GM19043 (cell line): Measurements from ENCODE around the gene NOL9.

Experiments
- ATAC-seq: cut with Tn5 transposase; IDR thresholded peaks from one replicate; pipeline ENCODE4 v1.9.1; 2021; ENCODE audit warnings: low read depth; ENCODE audit not compliant: unreplicated experiment

Gene NOL9

DNA sequence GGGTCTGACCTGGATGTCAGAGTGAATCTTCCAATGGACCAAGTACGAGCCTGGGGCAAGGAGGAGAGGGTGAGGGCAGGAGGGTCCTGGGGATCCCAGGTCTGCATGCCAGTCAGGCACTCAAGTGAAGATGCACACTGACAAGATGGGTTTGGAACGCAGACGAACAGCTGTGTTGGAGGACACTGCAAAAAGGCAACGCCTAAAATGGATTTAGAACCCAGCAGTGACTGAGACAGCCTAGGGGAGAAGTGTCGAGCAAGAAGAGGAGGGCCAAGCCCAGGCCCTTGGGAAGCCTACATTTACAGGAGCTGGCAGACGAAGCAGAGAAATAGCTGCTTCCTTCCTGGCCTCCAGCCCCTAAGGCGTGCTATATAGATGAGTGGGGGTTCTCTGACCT lies 25.8 kb downstream of the NOL9 start:
- no peak for ATAC-seq

DNA sequence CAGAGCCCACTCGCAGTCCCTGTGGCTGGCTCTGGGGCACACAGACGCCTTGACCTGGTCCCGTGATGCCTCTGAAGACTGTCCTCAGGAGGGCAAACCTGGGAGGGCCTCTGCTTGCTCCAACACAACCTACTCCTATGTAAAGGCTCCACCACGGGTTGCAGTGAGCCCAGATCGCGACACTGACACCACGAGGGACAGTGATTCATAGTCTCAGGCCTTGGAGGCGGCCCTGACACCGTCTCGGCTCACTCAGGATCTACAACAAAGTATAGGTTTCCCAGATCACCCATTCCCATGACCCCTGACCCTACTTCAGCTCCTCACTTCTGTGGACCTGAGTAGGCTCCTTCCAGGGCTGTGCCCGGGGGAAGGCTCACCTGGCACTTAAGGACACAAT lies 28.0 kb downstream of the NOL9 start:
- no peak for ATAC-seq

DNA sequence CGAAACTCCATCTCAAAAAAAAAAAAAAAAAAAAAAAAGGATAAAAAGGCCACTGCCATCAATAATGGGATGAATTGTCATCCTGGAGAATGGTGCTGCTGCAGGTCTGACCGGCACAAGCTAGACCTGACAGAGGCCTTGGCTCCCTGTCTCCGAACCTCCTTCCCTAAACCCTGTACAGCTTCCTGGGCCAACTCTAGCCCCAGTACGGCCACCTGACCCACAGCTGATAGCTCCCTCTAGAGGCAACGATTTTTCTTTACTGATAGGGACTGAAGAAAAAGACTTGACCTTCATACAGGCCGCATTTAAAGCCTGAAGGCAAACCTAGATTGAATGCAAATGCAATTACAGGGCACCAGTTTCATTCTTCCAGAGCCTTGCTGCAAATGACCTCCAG lies 30.7 kb downstream of the NOL9 start:
- ATAC-seq: no peak

DNA sequence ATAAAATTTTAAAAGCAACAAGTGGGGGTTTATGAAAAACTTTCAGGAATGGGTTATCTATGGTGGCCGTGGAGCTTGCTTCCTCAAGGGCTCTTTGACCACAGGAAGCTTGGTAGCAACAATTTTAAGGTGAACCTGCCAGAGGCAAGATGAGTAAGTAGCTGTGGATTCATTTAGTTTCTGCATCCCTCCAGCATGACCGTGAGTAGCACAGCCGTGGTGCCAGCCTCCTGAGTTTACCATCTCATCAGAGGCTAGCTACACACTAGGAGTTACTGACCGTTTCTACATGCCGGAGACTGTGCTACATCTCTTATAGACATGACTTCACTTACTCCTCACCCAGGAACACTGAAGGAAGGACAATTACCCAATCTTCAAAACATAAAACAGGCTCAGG lies 32.8 kb downstream of the NOL9 start:
- ATAC-seq: no peak

DNA sequence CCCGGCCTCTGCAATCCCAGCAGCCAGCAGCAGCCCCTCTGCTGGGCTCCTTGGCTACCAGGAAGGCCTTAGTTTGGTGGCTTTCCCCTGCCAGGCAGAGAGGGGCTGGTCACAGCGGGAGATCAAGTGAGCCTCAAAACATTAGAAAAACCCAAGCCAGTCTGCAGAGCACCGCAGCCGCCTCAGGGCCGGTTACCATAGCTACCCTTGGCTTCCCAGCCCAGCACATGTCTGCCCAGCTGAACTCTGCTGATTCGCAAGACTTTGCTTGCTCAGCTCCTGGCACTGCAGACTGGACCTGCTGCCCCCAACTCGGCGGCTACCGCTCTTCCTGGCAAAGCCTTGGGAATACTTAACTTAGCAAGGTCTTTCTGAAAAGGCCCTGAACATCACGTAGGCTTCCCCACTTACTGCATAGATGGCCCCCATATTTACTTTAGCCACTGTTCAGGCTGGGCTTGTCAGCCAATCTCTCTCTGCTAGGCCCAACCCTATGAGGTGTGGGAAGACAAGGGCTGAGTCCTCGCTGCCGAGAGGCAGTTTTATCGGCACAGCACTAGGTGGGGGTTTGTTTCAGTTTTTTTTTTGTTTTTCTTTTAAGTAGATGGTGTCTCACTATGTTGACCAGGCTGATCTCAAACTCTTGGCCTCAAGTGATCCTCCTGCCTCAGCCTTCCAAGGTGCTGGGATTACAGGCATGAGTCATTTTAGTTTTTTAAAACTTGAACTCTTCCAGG lies 34.2 kb downstream of the NOL9 start:
- no peak for ATAC-seq

DNA sequence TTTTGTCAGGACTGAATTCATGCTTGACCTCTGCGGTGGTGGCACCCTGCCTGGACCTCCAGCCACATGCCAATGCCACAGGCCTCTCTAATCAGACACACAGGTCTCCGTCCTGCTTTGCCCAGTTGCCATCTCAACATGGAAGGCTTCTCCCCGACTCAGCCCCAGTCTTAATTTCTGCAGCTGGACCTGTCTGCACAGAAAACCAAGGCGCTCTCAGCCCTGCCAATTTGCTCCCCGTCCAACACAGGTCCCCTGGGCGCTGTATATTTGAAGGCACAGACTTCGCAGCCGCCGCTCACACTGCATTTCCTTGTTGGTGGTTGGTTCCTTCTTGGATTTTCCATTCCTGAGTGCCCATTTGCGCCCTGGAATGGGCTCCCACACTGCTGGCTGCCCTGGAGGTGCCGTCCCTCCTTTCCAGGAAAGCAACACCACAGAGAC lies 34.8 kb downstream of the NOL9 start:
- no peak for ATAC-seq

DNA sequence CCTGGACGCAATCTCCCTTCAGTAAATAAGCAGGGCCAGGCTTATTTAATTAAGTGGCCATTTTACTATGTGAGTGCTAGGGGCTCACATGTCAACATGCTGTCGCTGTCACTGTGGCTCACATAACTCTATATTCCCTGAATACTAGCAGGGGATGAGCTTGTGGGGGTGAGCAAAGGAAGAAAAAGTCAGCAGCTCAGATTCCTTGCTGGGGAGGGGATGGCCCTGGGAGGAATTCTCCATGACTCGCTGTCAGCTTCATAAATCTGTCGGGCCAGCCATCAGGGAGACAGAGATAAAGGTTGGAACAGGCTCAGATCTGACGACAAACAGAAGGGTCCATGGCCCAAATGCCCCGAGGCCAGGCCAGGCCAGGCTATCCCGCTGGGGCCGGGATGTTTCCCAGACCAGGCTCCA lies 36.9 kb downstream of the NOL9 start:
- ATAC-seq: no peak

DNA sequence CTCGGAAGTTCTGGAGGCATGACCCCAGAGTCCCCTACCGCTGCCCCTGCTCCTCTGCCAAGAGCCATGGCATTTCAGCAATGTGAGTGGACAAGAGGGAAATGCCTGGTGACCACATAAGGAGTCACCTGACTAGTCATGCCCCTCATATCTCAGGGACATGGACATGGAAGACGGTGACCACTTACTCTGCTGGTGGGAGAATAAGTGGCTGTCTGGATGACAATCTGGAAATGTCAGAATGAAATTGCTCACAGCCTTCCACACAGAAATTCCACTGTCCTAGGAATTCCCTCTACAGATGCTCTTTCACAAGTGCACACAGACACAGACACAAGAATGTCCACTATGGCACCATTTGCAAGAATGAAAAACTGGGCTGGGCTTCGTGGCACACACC lies 38.5 kb downstream of the NOL9 start:
- no peak for ATAC-seq

DNA sequence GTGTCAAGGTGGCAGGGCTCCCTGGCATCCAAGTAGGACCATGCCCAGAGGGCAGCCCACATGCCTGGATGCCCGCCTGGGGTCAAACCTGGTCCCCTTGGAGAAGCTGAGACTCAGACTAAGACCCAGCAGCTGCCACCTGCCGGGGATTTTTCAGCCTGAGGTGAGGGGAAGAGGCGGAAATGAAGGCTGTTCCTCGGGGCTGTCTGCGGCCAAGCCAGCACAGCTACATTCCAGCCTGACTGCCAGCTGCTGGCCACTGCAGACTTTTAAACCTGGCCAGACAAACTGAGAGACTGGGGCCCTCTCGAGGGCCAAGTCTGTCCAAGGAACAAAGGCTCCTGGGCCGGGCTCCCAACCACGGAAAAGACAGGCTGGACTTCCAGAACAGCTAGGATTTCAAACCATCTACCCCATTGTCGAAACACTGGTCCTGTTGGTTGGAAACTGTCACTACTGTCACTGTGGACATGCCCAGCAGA lies 41.0 kb downstream of the NOL9 start:
- ATAC-seq: no peak

DNA sequence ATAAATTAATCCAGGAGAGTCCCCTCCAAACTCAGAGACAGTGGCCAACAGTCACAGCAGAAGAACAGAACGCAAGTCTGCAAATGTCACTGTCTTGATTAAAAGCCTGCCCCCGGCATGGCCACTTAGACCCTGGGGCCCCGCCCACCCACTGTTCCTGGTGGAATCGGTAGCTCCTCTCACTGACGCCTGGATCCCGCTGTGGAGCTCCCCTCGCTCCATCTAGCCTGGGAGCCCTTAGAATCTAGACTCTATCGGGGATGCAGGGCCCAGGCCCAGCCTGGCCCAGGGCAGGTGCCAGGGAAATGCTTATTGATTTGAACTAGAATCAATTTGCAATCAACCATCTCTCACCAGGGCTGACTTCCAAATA lies 41.4 kb downstream of the NOL9 start:
- ATAC-seq: no peak

DNA sequence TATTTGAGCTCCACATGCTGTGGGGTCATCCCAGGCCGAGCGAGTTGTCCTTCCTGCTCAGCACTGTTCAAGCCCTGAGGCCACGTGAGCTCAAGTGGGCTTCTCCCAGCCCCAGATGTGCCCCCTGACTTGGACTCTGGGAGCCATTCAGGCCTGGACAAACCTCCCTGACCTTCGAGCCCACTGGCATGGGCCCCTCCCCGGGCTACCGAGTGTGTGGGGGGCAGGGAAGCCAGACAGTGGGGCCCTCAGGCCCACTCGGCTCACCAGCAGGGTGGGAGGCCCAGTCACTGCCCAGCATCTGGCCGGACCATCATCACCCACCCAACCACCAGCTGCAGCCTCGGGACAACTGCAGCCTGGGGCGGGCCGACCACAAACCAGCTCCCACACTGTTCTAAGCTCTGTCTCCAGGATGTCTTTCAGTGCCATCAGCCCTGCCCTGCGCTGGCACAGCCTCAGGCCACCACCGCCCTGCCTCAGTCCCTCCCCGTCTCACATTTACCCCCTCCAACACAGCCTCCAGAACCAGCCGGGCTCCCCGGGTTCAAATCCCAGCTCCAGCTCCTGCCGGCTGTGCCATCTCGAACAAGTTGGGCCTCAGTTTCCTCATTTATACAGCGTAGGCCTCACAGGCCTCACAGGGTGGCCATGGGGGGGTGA lies 41.9 kb downstream of the NOL9 start:
- ATAC-seq: no peak

DNA sequence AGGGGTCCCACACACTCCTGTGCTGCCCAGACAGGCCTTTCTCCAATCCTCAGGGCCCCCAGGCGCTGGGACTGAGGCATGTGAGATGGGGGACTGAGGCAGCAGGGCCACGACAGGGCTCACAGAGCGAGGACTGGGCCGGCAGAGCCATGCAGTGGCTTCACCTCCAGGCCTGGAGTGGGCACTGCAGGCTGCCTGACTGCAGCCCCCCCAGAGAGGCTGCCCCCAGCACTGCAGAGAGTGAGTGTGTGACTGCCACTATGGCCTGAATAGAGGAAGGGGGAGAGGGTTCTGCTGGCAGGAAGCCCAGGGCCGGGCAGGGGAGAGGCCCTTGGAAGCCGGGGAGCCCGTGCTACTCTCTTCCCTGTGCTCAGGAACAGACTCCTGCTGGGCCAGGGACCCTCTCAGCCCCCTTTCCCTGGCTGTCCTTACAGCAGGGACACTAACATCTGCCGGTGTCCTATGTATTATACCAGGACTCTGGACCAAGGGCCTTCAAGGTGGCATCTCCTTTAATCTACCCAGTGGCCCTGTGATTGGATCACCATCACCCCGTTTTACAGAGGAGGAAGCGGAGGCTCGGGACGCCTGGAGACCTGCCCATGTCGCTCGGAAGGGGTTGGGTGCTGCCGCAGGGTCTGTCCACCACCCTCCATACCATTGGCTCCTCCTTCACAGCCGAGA lies 42.6 kb downstream of the NOL9 start:
- no peak for ATAC-seq

DNA sequence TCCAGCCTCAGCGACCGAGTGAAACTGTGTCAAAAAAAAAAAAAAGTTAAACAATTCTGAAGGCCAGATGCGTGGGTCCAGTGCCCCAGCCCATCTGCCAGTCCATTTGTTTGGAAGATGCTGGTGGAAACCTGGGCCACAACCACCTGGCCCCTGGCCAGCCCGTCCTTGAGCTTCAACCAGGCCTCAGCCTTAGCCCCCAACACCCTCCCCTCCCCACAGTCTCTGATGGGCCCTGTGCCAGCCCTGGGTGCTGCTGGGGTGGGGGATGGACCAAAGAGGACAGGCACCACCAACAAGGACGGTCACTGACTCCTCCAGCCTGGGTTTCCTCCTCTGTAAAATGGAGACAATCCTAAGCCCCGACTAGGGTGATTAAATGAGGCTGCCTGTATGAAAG lies 43.3 kb downstream of the NOL9 start:
- no peak for ATAC-seq

DNA sequence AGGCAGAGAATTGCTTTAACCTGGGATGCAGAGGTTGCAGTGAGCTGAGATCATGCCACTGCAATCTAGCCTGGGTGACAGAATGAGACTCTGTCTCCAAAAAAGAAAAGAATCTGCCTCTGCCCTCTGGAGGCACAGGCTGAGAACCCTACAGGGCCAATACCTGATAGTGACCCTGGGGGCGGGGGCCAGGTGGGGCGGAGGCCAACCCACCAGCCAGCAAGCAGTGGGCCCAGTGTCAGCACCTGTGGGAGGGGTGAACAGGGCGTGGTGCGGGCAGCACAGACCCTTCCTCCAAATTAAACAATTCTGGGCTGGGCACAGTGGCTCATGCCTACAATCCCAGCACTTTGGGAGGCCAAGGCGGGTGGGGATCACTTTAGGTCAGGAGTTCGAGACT lies 43.8 kb downstream of the NOL9 start:
- no peak for ATAC-seq

DNA sequence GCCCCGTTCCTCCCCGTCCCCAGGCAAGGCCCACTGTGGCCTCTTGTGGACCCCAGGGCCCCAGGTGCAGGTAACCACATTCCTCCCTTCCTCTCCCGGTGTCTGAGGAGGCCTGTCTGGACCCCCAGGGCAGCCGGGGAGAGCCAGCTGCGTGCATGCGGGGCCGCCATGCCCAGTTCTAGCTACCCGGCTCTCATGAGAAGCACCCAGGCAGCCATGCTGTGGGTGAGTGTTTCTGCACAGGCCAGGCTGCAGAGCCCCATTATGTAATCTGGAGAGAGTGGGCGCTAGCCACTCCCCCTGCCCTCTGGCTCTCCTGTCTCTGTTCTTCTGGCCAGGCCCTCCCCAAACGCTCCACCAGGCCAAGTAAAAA lies 44.4 kb downstream of the NOL9 start:
- no peak for ATAC-seq

DNA sequence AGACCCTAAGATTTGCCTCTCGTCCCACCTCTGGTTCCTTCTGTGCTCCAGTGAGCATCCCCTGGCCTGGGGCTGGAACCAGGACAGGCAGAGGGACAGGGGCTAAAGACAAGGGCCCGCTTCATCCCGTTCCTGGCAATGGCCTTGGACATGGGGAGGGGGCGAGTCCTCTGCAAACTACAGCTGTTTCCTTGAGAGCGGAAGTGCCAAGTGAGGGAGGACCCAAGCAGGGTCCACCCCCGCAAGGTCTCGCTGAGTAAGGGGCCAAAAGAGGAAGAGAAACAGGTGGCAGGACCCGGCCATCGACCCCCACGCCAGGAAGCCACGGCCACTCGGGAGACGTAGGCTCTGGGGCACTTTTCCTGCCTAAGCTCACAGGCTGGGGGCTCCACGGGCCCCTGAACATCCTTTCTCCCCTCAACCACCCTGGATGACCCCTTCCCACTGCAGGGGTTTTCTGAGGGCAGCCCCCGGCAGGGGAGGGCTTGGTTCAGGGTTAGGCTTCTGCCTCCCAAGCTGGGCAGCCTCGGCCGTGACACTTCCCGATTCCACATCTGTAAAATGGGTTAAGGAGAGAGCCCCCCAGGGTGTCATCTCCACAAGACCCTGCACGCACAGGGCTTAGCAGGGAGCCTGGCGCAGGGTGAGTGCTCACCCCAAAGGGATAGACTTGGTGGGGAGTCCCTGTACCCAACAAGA lies 44.9 kb downstream of the NOL9 start:
- no peak for ATAC-seq

DNA sequence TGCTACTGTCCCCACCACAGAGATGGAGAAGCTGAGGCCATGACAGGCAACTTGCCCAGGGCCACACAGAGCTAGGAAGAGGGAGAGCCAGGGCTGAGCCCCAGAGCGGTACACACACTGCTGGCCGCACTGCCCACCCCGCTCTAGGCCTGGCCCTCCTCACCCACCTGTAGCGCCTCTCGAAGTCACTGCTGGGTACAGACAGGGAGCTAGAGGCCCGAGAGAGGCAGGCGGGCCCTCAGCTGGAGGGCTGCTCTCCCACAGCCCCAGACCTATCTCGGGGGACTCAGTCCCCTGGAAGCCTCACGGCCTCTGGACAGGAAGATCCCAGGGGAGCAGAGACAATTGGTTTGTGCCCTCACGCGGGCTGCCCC lies 45.5 kb downstream of the NOL9 start:
- no peak for ATAC-seq

DNA sequence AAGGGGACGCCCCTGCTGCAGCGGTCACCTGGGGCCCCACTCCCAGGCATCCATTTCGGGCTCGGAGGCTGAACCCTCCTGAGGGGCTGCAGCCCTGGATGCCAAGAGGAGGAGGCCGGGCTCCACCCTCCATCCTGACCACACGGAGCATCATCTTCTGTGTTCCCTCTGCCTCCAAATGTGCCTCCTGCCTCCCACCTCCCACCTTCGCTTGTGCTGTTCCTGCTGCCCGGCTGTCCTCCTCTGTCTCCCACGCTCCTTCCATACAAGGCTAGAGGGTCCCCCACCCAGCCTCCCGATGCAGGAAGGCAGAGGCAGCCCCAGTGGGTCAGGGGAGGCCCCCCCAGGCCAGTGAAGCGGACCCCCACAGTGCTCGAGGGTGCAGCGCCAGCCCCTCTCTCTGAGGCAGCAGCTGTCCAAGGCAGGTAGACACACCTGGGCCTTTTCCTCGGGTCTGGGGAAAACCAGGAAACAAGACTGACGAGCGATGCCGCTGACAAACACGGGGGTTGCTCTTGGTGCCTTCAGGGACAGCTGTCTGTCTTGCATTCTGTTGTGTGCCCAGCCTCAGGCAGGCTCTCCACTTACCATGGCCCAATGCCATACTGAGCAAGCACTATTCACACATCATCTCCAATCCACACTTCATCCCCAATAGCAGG lies 46.0 kb downstream of the NOL9 start:
- ATAC-seq: no peak

DNA sequence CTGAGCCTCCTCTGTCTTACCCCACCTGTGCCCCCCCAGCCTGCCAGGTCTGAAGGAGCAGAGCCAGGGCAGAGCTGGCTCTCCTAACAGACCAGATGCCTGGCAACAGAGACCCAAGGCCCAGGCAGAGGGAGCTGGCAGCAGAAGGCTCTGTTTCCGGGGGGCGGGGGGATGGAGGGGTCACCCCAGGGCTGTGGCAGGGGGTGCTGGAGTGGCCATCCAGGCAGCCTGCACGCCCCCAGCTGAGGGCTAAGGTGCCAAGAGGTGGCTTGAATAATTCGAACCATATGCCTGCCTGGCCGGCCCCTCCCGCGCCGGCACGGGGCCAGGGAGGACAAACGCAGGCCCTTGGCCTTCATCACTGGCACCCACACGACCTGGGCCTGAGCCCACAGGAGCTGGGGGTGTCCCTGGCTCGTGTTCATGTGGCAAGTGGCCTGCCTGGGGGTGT lies 46.8 kb downstream of the NOL9 start:
- ATAC-seq: no peak

DNA sequence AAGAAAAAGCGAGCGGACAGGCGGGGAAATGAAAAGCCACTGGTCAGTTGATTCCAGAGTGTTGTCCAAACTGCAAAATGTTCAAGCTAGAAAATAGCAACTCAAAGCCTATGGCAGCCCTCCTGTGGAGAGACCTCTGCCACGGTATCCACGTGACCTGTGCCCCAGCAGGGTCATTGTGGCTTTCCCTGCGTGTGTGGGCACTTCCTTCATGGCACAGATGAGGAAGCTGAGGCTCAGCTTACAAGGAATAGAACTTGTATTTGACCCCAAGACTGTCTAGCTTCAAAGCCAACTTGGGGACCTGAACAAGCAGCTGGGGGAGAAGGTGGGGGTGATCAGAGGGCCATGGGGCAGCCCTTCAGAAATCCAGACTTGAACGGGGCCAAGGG lies 47.3 kb downstream of the NOL9 start:
- no peak for ATAC-seq
